Testis (tissue), 3 donors: ENCODE measurements around the gene HSD17B1. TPM values are rescaled to one million over a fixed set of nuclear protein-coding genes. Genes with fewer than 3 reads are reported as not detected.

Experiments
- DNase-seq: peaks from one replicate; pipeline ENCODE4 v3.0.0-alpha.2; 2019
- H3K27ac ChIP-seq, 2 donors: fragments of 200-600 bp; sonication (generic); one replicate each; pipeline ENCODE4 v1.5.1; 2019
- H3K27me3 ChIP-seq: fragments of 200-600 bp; sonication (generic); one replicate; pipeline ENCODE4 v1.5.1; 2019
- H3K36me3 ChIP-seq: fragments of 200-600 bp; sonication (generic); one replicate; pipeline ENCODE4 v1.5.1; 2017; ENCODE audit warnings: low read depth; ENCODE audit errors: missing control alignments
- H3K4me1 ChIP-seq: fragments of 200-600 bp; sonication (generic); one replicate; pipeline ENCODE4 v1.5.1; 2019
- H3K4me3 ChIP-seq, 2 donors: fragments of 200-600 bp; sonication (generic); one replicate each; pipeline ENCODE4 v1.5.1; 2017 to 2019
- H3K9me3 ChIP-seq: fragments of 200-600 bp; sonication (generic); one replicate; pipeline ENCODE4 v1.5.1; 2017
- CTCF ChIP-seq, 3 experiments: fragments of 450-650 bp in 2 of 3; fragments of 200-600 bp in 1 of 3; sonication (generic) in 1 of 3; IDR thresholded peaks; one replicate each; pipeline ENCODE4 v1.5.1; 2016 to 2019; ENCODE audit warnings: antibody characterized with exemption in 3 of 3, mild to moderate bottlenecking in 2 of 3, moderate library complexity in 1 of 3
- POLR2A ChIP-seq: fragments of 450-650 bp; IDR thresholded peaks from one replicate; pipeline ENCODE4 v1.6.1; 2017; ENCODE audit warnings: antibody characterized with exemption, mild to moderate bottlenecking, moderate library complexity
- WGBS, 2 donors: methylation state at CpG; one replicate each; pipeline ENCODE4 v1.1.5; 2018; 5-methylcytosine and 5-hydroxymethylcytosine counted together
- intact Hi-C: fragments of 100-400 bp; cut with DNase I; formaldehyde crosslinking; loops from one replicate; pipeline ENCODE4 v1.15.1; 2023; ENCODE audit warnings: low total_unique reads
- polyA plus RNA-seq: library from polyadenylated mRNA; stranded (reverse); fragments of 350-450 nt; fragmentation: Illumina TruSeq; extraction: RNeasy Lipid Tissue Mini Kit (QIAGEN cat#74804); gene quantifications from one replicate; pipeline ENCODE4 v1.2.3, GENCODE V29; 2014; ENCODE audit warnings: low read depth, low replicate concordance; ENCODE audit not compliant: insufficient read depth
- total RNA-seq, 2 donors: library from RNA; depleted of rRNA; stranded (reverse); fragments of >200 nt; gene quantifications; one replicate each; pipeline ENCODE4 v1.2.3, GENCODE V29; 2016

HSD17B1 gene
- total and polyA plus RNA-seq, 3 donors from 2014 or later = 7.1 to 14.4 (median 13.8) TPM

DNA sequence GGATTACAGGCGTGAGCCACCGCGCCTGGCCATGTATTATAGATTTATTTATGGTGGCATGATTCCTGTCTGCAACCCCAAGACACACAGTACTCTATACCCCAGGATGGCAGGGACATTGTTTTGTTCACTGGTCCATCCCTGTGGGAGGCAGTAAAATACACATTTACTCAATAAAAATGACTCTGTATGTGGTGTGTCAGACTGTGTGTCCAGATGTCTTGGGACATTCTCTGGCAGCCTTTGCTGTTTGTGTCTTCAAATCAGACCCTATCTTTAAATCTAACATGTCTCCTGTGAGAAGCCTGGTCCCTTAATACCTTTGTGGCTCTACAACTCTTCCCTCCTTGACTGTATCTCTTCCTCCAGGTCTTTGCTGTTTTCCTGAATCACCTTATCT is 7.5 kb downstream of the HSD17B1 start:
- Histone ChIP-seq H3K27me3 (no peaks in the 10 kb centered on the region), H3K9me3 (no peaks in the 10 kb centered on the region), H3K36me3 (no peaks in the 10 kb centered on the region), H3K4me1 (peaks cover 20% of the 10 kb centered on the region), H3K27ac (no peak overlapping the region), H3K4me3 (no peak overlapping the region)
- TF ChIP-seq POLR2A (no peak), CTCF (IDR thresholded peaks at IDR 0.05) (no peak)
- WGBS, 2 donors = 91% methylated on average over 3 of the region's 3 CpGs
- intact Hi-C loops = no loop called here
- no peak for DNase-seq

GRCh38 chr17:42561897-42562387 is 9.2 kb downstream of the HSD17B1 start, which contains the start of gene COASY:
Gene COASY (plus strand): TSS chr17:42562148. CDS start chr17:42562623, 475 bp downstream.
- H3K9me3 ChIP-seq = no peaks in the 10 kb centered on the region
- intact Hi-C loops = no loop called here
- H3K4me3 ChIP-seq = peak within 1 kb of the TSS; percentile 89 to 95
- 0 to 1% methylated on average over 17 to 26 of the region's 26 CpGs for whole genome bisulfite sequencing, 2 donors
- peak in 1 of 3 experiments; percentile 12 for TF ChIP-seq CTCF (IDR thresholded peaks at IDR 0.05)
- TF ChIP-seq POLR2A = no peak
- no peaks in the 10 kb centered on the region for H3K27me3 ChIP-seq
- peak within 1 kb of the TSS; percentile 76 to 79 for H3K27ac ChIP-seq
- peaks cover 21% of the 10 kb centered on the region for H3K4me1 ChIP-seq
- peak; percentile 97 for DNase-seq
- H3K36me3 ChIP-seq = no peaks in the 10 kb centered on the region

DNA sequence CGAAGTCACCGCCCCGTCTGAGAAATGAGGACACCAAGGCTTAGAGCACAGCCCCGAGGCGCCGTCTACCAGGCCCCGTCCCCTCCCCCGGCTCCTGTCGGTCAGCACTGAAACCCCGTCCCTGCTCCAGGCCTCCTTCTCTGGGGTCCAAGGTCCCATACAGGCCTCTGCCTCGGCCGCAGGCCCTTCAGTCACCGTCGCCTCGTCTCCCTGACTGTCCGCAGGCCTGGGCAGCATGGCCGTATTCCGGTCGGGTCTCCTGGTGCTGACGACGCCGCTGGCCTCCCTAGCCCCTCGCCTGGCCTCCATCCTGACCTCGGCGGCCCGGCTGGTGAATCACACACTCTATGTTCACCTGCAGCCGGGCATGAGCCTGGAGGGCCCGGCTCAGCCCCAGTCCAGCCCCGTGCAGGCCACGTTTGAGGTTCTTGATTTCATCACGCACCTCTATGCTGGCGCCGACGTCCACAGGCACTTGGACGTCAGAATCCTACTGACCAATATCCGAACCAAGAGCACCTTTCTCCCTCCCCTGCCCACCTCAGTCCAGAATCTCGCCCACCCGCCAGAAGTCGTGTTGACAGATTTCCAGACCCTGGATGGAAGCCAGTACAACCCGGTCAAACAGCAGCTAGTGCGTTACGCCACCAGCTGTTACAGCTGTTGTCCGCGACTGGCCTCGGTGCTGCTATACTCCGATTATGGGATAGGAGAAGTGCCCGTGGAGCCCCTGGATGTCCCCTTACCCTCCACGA is 9.8 kb downstream of the HSD17B1 start:
- no peaks in the 10 kb centered on the region for H3K27me3 ChIP-seq
- no peaks in the 10 kb centered on the region for H3K36me3 ChIP-seq
- WGBS, 2 donors = 3 to 4% methylated on average over 9 to 47 of the region's 48 CpGs
- intact Hi-C loops = no loop called here
- TF ChIP-seq CTCF (IDR thresholded peaks at IDR 0.05) (no peak), POLR2A (no peak)
- peak overlapping the region; percentile 76 to 79 for H3K27ac ChIP-seq
- no peak for DNase-seq
- H3K4me1 ChIP-seq = peaks cover 22% of the 10 kb centered on the region
- no peaks in the 10 kb centered on the region for H3K9me3 ChIP-seq
- peak overlapping the region; percentile 89 to 95 for H3K4me3 ChIP-seq

DNA sequence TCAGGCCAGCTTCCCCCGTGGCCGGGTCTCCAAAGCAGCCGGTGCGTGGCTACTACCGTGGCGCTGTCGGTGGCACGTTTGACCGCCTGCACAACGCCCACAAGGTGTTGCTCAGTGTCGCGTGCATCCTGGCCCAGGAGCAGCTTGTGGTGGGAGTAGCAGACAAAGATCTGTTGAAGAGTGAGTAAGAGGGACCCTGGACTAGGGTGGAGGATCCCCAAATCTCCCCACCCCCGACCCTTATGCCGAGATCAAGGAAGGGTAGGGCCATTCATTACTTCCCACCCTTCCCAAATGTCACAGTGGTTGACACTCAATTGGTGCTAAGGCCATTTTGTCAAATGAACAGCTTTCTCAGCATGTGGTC is 10.4 kb downstream of the HSD17B1 start:
- Histone ChIP-seq H3K4me3 (peak overlapping the region; percentile 89 to 95), H3K27me3 (no peaks in the 10 kb centered on the region), H3K4me1 (peaks cover 27% of the 10 kb centered on the region), H3K36me3 (no peaks in the 10 kb centered on the region), H3K27ac (peak overlapping the region; percentile 39 to 79), H3K9me3 (no peaks in the 10 kb centered on the region)
- TF ChIP-seq CTCF (IDR thresholded peaks at IDR 0.05) (no peak), POLR2A (no peak)
- no peak for DNase-seq
- intact Hi-C loops = no loop called here
- 20 to 66% methylated on average over 1 to 14 of the region's 14 CpGs for WGBS, 2 donors
